GM04503 (cell line): ENCODE data around the gene RYR3.

Source experiments
- DNase-seq: peaks from one replicate; pipeline ENCODE4 v3.0.0-alpha.2; 2012; ENCODE audit warnings: low read depth

Gene RYR3

DNA sequence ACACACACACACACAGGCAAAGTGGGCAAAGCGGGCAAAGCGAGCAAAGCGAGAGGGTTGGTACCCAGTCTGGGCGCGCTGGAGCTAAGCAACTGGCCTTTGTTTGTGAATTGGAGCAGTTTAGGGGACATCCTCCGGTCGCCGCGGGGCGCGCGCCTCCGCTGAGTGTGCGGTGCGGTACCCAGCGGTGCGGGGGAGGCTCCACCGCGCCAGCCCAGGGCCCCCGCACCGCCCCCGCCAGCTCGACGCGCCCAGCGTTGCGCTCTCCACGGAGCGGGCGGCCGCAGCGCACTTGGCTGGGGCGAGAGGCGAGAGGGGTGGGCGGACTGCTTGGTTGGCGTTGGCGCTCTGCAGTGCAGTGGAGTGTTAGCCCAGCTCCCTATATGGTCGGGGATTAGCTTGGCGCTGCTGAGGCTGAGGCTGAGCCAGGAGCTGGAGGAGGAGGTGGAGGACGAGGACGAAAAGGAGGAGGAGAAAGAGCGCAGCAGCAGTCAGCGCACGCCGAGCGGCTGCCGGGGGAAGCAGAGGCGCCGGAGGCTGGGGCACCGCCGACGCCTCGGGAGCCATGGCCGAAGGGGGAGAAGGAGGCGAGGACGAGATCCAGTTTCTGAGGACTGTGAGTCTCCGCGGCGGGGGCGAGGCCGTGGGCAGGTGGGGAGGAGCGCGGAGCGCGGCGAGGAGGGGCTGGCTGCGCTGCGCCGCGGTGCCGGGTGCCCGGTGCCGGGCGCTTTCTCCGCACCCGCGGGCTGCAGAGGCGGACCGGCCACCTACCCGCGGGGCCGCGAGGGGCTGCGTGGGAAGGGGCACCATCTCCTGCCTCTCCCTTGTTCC is at the start of gene RYR3:
RYR3 (plus strand) TSS at position 487 of the 831 bp plus-strand sequence; CDS start at position 566, 79 bp downstream.
- DNase-seq: peak; percentile 2

DNA sequence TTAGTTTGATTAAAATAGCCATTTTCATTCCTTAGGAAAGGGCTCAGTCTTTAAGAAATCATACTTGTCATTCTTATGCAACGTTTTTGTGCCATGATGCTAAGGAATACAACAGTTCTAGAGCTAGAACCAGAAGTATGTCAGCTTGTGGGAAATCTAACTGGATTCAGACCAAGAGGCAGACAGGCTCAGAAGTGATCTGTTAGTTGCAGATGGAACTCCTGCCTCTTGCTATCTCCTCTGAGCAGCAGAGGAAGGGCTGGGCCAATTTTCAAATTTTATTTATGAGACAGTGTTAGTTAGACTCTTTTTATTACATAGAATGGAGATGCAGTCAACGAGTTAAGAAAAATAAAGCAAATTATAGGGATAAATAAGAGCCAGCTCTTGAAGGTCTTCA is 48.5 kb upstream of the RYR3 start:
- no peak for DNase-seq

DNA sequence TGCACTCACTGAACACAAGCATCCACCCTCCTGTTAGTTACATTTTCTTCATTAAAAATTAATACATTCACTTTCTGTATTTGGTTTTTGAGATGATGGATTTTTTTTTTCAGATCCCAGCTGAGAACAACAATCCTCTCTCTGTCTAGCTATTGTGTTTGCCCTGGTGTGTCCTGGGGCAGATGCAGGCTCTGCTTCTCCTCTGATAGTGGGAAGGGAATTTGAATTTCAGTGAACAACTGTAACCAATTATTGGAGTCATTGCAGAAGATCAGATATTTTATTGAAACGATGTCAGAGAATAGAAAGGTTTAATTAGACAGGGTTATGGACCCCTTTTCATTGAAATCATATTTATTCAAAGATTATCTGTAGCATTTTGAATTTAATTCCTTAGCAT is 33.1 kb upstream of the RYR3 start:
- no peak for DNase-seq

- peak; percentile 59 for DNase-seq
Measured at GRCh38 chr15:33278816-33279612, 31.8 kb upstream of the RYR3 start.

DNA sequence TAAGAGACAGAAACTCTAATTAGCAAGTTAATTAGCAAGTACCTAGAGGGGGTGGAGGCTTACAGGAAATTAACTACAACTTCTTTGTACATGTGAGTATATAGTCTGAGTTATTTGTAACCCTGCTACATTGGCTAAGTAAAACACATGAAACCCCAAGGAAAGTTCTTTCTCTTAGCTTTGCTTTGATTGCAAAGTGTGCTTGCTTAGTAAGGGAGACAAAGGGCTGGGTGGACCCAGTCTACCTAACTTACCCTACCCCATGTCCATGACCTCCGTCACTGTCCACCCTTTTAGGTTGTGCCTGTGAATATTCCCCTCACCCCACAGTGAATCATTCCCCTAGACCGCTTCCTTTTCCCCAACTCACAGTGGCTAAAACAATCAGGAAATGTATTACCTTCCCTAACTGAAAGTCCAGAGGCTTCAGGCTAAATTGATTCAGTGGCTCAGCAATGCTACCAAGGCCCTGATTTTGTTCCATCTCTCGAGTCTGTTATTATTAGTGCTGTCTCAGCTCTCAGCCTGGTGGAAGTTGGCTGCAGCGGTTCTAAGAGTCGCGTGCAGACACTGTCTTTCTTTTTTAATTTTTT is 31.1 kb upstream of the RYR3 start:
- DNase-seq: no peak

DNA sequence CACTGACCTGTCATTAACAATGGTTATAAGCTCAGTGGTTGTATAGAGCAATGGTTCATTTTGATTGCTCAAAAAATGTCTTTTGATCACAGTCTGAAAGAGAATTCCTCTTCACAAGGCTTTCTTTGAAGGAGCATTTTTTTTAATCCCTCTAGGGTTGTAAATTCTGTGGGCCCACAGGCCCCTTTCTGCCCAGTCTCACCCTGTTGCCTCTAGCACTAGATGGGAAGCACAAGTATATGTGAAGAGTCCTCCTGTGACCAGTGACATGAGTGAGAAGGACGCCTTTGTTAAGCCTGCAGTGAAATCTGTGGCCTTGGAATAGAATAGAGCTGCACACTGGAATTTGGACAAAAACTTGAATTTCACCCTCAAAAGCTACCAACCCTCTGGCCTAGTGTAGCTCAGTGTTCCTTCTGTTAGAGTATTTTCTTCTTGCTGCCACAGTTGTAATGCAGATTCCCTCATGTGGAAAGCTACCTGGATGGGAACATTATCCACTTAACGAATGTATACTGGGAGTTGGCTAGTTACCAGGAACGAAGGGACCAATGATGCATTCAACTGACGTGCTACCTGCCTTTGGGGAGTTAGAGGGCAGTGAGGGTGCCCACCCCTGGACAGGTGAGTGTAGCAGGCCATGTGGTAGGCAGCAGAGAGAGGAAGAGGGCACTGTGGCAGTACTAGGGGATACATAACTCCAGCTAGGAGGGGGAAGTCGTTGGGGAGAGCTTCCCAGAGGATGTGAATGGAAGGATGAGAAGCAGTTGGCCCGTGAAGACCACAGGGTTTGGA is 28.3 kb upstream of the RYR3 start:
- DNase-seq: no peak

- no peak for DNase-seq
Measured at GRCh38 chr15:33283576-33283975, 27.2 kb upstream of the RYR3 start.

DNA sequence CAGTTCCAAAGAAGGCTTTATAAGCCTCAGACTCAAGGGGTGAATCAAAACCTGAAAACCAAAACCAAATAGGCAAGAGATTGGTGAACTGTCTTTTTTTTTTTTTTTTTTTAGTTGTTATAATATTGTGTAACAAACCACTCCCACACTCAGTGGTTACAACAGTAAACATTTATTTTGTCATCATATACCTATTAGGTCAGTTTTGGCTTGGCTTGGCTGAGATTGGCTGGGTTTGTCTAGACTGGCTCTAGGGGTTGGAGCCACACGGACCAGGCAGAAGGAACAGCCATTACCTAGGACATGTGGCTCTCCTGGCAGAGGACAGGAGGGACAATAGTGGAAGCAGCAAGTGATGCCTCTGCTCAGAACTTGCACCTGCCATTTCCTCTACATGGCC is 26.4 kb upstream of the RYR3 start:
- no peak for DNase-seq

DNA sequence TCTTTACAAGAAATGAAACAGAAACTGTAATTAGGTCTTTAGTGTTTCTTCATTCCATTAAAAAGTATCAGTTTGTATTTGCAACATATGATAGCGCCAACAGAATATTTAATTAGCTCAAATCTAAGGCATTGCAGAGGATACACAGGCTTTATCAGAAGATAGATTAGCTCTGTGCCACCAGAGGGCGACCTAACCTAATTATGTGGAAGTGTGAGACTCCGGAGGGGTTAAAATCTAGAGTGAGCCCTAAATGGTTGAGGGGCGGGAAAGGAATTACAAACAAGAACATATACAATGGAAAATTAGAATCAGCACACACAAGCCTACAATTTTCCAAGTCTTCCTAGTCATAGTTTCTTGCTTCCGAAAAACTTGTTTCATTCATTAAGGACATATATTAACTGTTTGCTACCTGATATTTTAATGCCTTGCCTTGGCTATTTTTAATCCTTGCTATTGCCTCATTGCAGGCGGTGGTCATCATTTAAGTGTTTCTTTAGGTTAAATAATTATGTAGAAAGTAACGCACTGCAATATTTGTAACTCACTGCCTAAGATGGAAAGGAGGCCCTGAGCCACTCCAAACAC is 18.0 kb upstream of the RYR3 start:
- DNase-seq: no peak

GRCh38 chr15:33293713-33294334 is 16.9 kb upstream of the RYR3 start:
- no peak for DNase-seq

DNA sequence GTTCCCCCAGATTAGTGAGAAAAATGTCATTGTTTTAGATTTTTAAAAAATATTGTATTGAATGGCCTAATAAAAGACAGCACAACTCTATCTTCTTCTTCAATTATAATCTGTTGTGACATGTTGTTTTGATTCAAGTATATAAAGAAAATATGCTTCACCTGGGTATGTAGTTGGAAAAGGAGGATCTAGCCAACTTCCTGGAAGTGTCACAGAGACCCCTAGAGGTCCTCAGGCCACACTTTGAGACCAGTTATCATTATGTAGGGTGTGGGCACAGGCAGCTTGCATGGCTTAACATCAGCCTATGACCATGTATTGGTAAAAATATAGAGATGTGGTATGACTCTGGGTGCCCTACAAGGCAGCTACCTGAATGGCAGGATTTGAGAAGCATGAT is 14.7 kb upstream of the RYR3 start:
- DNase-seq: no peak

GRCh38 chr15:33296856-33297255 is 13.9 kb upstream of the RYR3 start:
- DNase-seq: no peak

DNA sequence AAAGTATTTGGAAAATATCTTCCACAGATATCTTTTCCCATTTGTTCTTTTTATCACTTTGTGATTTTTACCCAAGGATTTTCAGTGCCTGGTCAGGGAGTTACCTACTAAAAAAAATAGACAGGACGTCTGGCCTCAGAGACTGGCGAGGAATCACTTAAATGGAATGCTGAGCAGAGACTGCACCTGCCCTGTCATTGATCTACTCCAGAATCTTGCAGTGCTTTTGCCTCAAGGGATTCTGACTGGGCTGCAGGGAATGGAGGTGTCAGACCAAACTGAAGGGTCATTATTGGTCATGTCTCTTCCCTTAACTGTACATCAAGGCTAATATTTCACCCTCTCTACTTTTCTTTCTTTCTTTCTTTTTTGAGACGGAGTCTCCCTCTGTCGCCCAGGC is 12.1 kb upstream of the RYR3 start:
- DNase-seq: no peak

GRCh38 chr15:33304924-33305323 is 5.8 kb upstream of the RYR3 start:
- no peak for DNase-seq

GRCh38 chr15:33309602-33310276 is 1.0 kb upstream of the RYR3 start:
- DNase-seq: no peak

GRCh38 chr15:33311312-33311971 is 675 bp downstream of the RYR3 start:
- no peak for DNase-seq

GRCh38 chr15:33313491-33313890 is 2.7 kb downstream of the RYR3 start:
- DNase-seq: no peak

GRCh38 chr15:33314069-33314468 is 3.3 kb downstream of the RYR3 start:
- no peak for DNase-seq

DNA sequence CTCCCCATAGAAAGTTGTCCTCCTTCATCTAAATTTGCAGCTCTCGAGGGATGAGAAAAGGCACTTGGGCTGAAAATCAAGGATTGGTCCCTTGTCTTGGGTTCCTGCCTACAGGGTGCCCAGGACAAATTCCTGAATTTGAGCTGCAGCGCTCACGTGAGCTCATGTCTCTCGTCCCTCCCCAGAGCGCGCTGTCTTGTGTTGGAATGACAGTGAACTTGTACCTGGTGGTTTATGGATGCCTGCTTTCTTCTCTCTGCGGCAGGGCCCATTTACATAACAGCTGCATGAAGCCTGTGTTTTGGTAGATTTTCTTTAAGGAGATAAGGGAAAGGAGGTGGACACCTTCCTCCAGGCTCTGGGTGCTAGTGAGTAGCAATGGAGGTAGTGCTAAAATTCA is 4.3 kb downstream of the RYR3 start:
- no peak for DNase-seq

DNA sequence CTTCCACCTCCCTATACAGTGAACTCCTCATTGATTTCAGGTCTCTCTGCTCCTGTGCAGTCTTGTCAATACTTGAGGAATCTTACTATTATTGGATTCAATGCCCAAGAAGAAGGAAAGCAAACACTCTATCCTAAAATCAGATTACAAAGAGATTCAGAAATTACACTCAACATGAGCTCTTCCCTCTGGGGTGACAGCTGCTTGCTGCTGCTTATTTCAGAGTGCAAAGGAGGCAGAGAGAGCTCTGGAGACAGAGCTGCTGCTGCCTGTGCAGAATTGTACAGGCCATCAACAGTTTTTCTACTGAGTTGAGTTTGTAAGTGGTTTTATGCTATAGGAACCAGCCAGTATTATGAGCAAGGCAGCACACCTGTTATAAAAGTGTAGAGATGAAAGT is 7.1 kb downstream of the RYR3 start:
- no peak for DNase-seq
